Raji (cell line): ENCODE measurements around the gene CCDC157.

Source experiments
- POLR2A ChIP-seq: IDR thresholded peaks from 2 replicates; pipeline ENCODE4 v1.6.1; 2011; ENCODE audit warnings: low read depth, low read length, control low read depth; ENCODE audit not compliant: insufficient read depth

Gene CCDC157

DNA sequence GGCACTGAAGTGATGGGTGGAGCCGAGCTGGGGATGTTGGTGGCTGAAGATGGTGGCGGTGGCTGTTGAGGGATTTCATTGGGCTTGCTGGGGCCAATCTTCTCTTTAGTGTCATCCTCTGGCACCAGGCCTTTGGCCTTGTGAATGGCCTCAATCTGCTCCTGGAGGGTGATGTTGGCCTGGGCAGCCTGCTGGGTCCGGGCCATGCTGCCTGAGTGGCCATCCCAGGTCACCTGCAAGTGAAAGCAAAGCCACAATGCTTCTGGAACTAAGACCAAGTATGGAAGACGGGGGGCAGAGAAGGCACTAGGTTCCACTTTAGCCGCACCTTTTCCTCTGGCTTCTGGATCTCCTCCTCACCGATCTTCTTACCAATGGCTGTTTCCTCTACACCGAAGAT lies 18.0 kb upstream of the CCDC157 start:
- no peak for TF ChIP-seq POLR2A

- TF ChIP-seq POLR2A: no peak
Measured at GRCh38 chr22:30340911-30341685, 15.7 kb upstream of the CCDC157 start.

GRCh38 chr22:30344447-30345200 lies 12.2 kb upstream of the CCDC157 start:
- no peak for TF ChIP-seq POLR2A

DNA sequence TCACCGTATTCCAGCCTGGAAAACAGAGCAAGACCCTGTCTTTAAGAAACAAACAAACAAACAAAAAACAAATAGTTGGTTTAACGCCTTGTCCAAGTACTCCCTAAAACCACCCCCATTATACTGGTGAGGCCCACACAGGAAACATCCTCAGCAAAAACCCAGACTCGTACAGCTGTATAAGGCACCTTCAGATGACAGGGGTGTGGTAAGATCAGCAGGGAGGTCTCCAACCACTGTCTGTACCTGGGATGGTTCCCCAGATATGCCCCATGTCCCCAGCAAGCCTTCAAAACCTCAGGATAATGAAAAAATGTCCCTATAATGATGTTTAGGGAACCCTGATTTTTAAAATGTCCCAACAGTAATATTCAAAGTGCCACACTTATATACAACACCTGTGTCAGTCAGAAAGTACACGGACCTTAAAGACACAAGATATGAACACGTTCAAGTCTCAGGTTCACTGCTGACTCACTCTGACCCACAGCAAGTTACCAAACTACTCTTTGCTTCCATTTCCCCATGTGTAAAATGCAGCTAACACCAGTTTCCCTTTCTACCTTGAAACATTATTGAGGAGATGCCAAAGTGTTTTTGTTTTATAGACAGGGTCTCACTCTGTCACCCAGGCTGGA lies 9.4 kb upstream of the CCDC157 start:
- TF ChIP-seq POLR2A: no peak

DNA sequence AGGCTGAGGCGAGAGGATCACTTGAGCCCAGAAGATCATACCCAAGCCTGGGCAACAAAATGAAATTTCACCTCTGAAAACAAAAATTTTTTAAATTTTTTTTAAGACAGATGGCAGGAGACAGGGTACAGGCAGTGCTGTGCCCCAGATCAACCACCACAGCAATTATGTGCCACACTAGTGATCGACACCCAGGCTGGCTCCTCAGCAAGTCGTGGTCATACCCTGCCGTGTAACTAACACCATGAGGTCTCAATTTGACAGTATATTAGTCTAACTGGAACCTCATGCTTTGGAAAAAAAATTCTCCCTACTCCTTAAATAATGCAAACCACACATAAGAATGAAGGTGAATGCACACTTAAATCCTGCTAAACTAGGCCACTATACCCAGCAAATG lies 8.4 kb upstream of the CCDC157 start:
- no peak for TF ChIP-seq POLR2A

DNA sequence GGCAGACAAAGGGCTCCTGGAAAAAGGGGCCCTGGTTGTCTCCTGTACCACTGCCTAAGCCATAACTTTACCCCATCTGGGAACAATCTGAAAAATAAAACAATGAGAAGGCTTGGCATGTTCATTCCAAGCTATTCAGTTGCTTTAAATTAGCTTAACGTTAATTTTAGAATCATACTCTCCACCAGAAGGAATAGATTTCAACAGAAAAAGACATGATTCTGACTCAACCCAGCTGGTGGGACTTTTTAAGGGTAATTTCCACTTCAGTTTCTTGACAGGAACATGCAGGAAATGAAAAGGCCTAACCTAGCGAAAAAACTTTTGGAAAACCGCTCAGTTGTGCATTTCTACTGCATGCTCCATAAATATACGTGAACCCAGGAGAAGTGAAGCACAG lies 8.0 kb upstream of the CCDC157 start:
- no peak for TF ChIP-seq POLR2A

DNA sequence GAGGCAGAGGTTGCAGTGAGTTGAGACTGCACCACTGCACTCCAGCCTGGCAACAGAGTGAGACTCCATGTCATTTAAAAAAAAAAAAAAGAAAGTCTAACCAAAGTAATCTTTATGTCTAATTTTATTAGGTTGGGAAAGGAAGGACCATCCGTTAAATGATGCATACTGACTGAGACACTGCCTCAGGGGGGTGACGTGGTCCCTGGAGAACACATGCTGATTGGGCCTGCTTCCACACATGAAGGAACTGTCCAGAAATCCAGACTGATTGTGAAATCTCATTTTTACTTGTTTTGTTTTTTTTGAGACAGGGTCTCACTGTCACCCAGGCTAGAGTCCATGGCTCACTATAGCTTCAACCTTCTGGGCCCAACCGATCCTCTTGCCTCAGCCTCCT lies 5.6 kb upstream of the CCDC157 start:
- no peak for TF ChIP-seq POLR2A

- TF ChIP-seq POLR2A: no peak
Measured at GRCh38 chr22:30354644-30355043, 2.2 kb upstream of the CCDC157 start.

GRCh38 chr22:30357236-30357570 lies 396 bp downstream of the CCDC157 start:
- no peak for TF ChIP-seq POLR2A

GRCh38 chr22:30357650-30358215 lies 926 bp downstream of the CCDC157 start:
- TF ChIP-seq POLR2A: no peak

- TF ChIP-seq POLR2A: no peak
Measured at GRCh38 chr22:30358541-30358940, 1.7 kb downstream of the CCDC157 start.

DNA sequence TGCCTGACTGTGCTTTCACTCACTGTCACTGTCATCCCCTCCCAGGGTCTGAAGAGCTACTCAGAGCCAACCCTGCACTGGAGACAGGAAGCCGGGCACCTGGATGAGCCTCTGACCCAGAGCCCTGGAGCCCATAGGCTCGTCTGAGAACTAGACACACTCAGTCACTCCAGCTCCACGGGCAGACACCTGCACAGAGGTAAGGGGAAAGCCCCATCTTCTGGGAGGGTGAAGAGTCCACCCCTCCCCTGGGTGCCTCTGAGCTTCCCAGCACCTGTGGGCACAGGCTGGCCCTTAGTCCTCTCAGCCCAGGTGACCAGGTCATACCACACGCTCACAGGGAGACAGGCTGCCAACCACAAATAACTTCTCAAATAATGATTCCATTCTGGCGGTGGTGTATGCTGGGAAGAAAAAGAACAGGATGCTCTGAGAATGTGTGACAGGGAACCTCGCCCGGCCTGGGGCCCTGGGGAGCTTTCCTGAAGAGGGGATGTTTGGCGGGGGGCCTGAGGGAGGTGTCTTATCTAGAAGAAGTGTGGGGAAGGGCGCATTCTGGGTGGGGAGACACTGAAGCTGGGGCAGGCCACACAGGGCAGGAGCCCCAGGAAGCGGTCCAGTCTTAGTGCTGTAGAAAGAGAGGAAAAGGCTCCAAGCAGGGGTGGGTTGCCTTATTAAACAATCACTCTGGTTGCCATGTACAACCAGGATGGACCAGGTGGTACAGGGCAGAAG lies 5.3 kb downstream of the CCDC157 start:
- no peak for TF ChIP-seq POLR2A

DNA sequence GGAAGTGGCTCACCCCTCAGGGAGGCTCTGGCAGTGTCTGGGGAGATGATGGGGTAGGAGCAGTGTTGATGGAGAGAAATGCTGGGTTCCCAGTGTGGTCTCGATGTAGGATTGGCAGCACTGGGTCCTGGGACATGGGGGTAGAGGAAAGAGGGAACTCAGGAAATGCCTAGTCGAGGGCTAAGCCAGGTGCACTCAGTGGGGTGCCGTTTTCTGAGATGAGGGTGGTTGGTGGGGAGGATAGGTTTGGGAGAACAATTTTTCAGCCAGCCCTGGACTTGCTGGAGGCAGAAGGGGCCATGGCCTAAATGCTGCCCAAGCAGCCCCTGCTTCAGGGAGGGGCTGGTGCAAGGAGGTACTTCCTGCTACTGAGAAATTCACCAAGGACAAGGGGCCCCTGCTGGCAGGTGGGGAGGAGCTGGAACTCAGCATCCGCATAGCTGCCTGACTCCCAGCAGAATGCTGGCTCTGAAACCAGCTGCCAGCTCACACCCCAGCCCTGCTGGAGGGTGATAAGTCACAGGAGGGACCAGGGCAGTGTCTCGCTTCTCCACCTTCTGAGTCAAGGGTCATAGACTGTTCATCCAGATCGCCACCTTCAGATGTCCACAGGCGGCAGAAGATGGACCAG lies 6.0 kb downstream of the CCDC157 start:
- TF ChIP-seq POLR2A: no peak

DNA sequence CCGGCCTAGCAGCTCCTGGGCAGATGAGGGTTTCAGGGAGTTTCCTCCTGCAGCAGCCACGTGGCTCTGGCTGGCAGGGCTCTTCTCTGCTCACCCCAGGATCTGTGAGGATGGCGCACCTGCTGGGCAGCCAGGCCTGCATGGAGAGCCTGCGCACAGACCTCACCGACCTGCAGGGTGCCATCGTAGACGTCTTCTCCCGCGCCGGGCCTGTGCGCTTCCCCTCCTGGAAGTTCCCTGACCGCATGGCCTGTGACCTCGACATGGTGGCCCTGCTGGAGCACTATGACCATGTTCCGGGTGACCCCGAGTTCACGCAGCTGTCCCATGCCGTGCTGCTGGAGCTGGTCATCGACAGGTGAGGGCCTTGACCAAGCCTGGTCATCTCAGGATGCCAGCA lies 9.1 kb downstream of the CCDC157 start:
- TF ChIP-seq POLR2A: no peak

DNA sequence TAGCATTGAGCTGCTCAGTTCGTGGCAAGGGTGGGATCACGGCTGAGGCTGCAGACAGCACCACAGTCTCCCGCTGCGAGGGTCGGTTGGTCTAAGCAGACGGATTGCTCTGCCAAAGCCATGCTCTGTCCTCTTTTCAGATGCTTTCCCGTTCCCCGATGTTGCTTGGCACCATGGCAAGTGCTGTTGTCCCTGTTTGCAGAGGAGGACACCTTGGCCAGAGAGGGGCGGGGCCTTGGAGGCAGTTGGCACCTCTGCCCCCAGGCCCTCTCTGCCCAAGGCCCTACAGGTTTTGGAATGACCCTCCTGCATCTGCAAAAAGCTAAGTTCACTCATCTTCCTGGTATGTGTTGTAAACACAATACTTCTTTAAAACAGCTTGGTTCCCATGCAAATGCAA lies 11.6 kb downstream of the CCDC157 start:
- no peak for TF ChIP-seq POLR2A
